ENCODE measurements around the gene FN3KRP. TPM values are rescaled to one million over a fixed set of nuclear protein-coding genes. Genes with fewer than 3 reads are reported as not detected.

The FN3KRP gene
- total RNA-seq, 1 donor from 2014 or later: 10.6 TPM

GRCh38 chr17:82692268-82692667 lies 24.2 kb upstream of the FN3KRP start:
- TF ChIP-seq POLR2AphosphoS5 (IDR thresholded peaks at IDR 0.05; ENCODE audit: insufficient read depth in 1 of 2, low read depth in 1 of 2): no peak
- TF ChIP-seq, protein P1, sequence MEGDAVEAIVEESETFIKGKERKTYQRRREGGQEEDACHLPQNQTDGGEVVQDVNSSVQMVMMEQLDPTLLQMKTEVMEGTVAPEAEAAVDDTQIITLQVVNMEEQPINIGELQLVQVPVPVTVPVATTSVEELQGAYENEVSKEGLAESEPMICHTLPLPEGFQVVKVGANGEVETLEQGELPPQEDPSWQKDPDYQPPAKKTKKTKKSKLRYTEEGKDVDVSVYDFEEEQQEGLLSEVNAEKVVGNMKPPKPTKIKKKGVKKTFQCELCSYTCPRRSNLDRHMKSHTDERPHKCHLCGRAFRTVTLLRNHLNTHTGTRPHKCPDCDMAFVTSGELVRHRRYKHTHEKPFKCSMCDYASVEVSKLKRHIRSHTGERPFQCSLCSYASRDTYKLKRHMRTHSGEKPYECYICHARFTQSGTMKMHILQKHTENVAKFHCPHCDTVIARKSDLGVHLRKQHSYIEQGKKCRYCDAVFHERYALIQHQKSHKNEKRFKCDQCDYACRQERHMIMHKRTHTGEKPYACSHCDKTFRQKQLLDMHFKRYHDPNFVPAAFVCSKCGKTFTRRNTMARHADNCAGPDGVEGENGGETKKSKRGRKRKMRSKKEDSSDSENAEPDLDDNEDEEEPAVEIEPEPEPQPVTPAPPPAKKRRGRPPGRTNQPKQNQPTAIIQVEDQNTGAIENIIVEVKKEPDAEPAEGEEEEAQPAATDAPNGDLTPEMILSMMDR (IDR thresholded peaks at IDR 0.05): no peak
- no peak for TF ChIP-seq POLR2A (IDR thresholded peaks at IDR 0.05)
- Histone ChIP-seq H3K4me1 (peaks cover 7% of the 10 kb centered on the region), H3K4me3 (no peak overlapping the region), H3K27ac (no peak overlapping the region), H3K9me3 (no peaks in the 10 kb centered on the region), H3K27me3 (no peaks in the 10 kb centered on the region), H3K36me3 (no peaks in the 10 kb centered on the region)
- intact Hi-C loops (cut with DNase I): no loop called here
- no peak for DNase-seq (ENCODE audit: extremely low spot score in 2 of 2)

DNA sequence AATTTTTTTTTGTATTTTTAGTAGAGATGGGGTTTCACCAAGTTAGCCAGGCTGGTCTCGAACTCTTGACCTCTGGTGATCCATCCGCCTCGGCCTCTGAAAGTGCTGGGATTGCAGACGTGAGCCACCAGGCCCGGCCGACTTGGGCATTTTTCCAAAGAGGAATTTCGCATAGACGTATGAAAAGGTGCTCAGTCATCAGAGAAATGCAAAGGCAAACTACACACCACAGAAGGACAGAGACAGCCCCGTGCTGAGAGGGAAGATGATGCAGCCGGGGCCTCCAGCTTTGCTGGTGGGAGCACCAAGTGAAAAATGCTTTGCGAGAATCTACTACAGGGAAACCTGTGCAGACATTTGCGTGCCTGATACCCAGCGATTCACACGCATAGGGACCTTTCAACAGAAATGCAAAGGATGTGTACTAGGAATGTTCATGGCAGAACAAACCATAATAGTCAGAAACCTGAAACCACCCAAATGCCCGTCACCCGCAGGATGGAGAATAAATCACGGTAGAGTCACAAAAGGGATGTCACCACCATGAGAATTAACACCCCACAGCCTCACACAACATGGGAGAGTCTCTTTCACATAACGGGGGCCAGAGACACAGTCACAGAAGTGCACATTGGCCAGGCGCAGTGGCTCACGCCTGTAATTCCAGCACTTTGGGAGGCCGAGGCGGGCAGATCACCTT lies 23.2 kb upstream of the FN3KRP start:
- TF ChIP-seq POLR2AphosphoS5 (IDR thresholded peaks at IDR 0.05; ENCODE audit: insufficient read depth in 1 of 2, low read depth in 1 of 2) (no peak), POLR2A (IDR thresholded peaks at IDR 0.05) (no peak)
- TF ChIP-seq, protein P1 (IDR thresholded peaks at IDR 0.05): no peak
- DNase-seq (ENCODE audit: extremely low spot score in 2 of 2): no peak
- Histone ChIP-seq H3K9me3 (no peaks in the 10 kb centered on the region), H3K27me3 (no peaks in the 10 kb centered on the region), H3K36me3 (no peaks in the 10 kb centered on the region), H3K4me1 (peaks cover 15% of the 10 kb centered on the region), H3K4me3 (no peak overlapping the region), H3K27ac (no peak overlapping the region)
- intact Hi-C loops (cut with DNase I): no loop called here

GRCh38 chr17:82694647-82695046 lies 21.9 kb upstream of the FN3KRP start:
- Histone ChIP-seq H3K27ac (no peak overlapping the region), H3K36me3 (no peaks in the 10 kb centered on the region), H3K27me3 (no peaks in the 10 kb centered on the region), H3K4me1 (peaks cover 21% of the 10 kb centered on the region), H3K9me3 (no peaks in the 10 kb centered on the region), H3K4me3 (no peak overlapping the region)
- TF ChIP-seq POLR2A (IDR thresholded peaks at IDR 0.05): no peak
- TF ChIP-seq, protein P1 (IDR thresholded peaks at IDR 0.05): no peak
- no peak for TF ChIP-seq POLR2AphosphoS5 (IDR thresholded peaks at IDR 0.05; ENCODE audit: insufficient read depth in 1 of 2, low read depth in 1 of 2)
- DNase-seq (ENCODE audit: extremely low spot score in 2 of 2): no peak
- intact Hi-C loops (cut with DNase I): no loop called here

DNA sequence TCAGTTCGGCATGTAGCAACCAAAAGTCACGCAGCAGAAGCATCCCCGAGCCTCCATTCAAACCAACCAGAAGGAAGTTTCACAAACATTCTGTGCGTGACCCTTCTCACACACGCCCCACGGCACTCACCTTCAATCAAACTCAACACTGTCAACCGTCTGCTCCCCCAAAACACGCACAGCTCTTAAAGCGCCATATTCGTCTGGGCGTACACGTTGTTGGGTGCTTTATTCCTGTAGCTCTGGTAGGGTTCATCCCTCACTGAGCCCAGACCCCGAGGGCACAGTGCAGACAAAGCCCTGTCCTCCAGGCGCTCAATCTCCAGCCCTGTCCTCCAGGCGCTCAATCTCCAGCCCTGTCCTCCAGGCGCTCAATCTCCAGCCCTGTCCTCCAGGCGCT lies 20.2 kb upstream of the FN3KRP start:
- intact Hi-C loops (cut with DNase I): no loop called here
- H3K4me1 ChIP-seq: peaks cover 22% of the 10 kb centered on the region
- H3K27ac ChIP-seq: no peak overlapping the region
- no peaks in the 10 kb centered on the region for H3K9me3 ChIP-seq
- DNase-seq (ENCODE audit: extremely low spot score in 2 of 2): no peak
- TF ChIP-seq POLR2A (IDR thresholded peaks at IDR 0.05) (no peak), POLR2AphosphoS5 (IDR thresholded peaks at IDR 0.05; ENCODE audit: insufficient read depth in 1 of 2, low read depth in 1 of 2) (no peak)
- TF ChIP-seq, protein P1 (IDR thresholded peaks at IDR 0.05): no peak
- no peaks in the 10 kb centered on the region for H3K27me3 ChIP-seq
- no peak overlapping the region for H3K4me3 ChIP-seq
- H3K36me3 ChIP-seq: no peaks in the 10 kb centered on the region
